B cell (primary cell): ENCODE results near the gene PAX3. TPM values are rescaled to one million over a fixed set of nuclear protein-coding genes. Genes with fewer than 3 reads are reported as not detected.

Experiments
- ATAC-seq: fragments of 200-7000 bp; cut with Tn5 transposase; one replicate; pipeline ENCODE4 v1.10.0; 2021; ENCODE audit warnings: low read depth, mild to moderate bottlenecking, moderate number of reproducible peaks, moderate library complexity
- CTCF ChIA-PET: fragments of 350-600 bp; sonication (Branson Sonifier 250); formaldehyde crosslinking; loops from one replicate; lab custom pipeline; 2021; ENCODE audit warnings: antibody characterized with exemption, inconsistent platforms; lab: Charles Lee
- POLR2A ChIA-PET: fragments of 350-600 bp; sonication (Branson Sonifier 250); formaldehyde crosslinking; loops from one replicate; lab custom pipeline; 2021; ENCODE audit warnings: antibody characterized with exemption; lab: Charles Lee
- DNase-seq: peaks from one replicate; pipeline ENCODE4 v3.0.0; 2013
- H2AFZ ChIP-seq: 2 replicates; pipeline ENCODE4 v1.6.1; 2012; ENCODE audit warnings: mild to moderate bottlenecking, low read depth, low read length; ENCODE audit not compliant: insufficient read depth, poor library complexity, severe bottlenecking
- H3K27ac ChIP-seq, 2 donors: 1 replicate in 1 of 2; 2 replicates in 1 of 2; pipeline ENCODE4 v1.5.1; 2012 to 2013; ENCODE audit warnings: low read length in 2 of 2, mild to moderate bottlenecking in 2 of 2, moderate library complexity in 1 of 2
- H3K27me3 ChIP-seq, 4 experiments: fragments of 200-600 bp in 1 of 4; sonication (generic) in 1 of 4; replicated peaks in 1 of 4; 1 replicate in 2 of 4; 2 replicates in 2 of 4; pipeline versions ENCODE4 v1.6.1 to v1.7.0; 2013 to 2016; ENCODE audit warnings: low read length in 3 of 4, mild to moderate bottlenecking in 2 of 4, mixed read lengths in 1 of 4, moderate library complexity in 1 of 4; ENCODE audit not compliant: insufficient read depth in 4 of 4, control insufficient read depth in 3 of 4; ENCODE audit errors: control extremely low read depth in 1 of 4
- H3K36me3 ChIP-seq, 2 experiments: replicated peaks in 1 of 2; 1 replicate in 1 of 2; 2 replicates in 1 of 2; pipeline versions ENCODE4 v1.6.1 to v1.7.1; 2013; ENCODE audit warnings: low read length in 1 of 2; ENCODE audit not compliant: insufficient read depth in 2 of 2, control insufficient read depth in 1 of 2; ENCODE audit errors: control extremely low read depth in 1 of 2, extremely low read depth in 1 of 2
- H3K4me1 ChIP-seq, 2 donors: fragments of 200-600 bp in 1 of 2; sonication (generic) in 1 of 2; 1 replicate in 1 of 2; 2 replicates in 1 of 2; pipeline versions ENCODE4 v1.5.1 to v1.6.1; 2013 to 2017; ENCODE audit warnings: low read length in 2 of 2; ENCODE audit not compliant: control insufficient read depth in 2 of 2, insufficient read depth in 2 of 2
- H3K4me2 ChIP-seq: replicated peaks from 2 replicates; pipeline ENCODE3; 2012; ENCODE audit warnings: mild to moderate bottlenecking, low read depth, low read length; ENCODE audit not compliant: poor library complexity, severe bottlenecking
- H3K4me3 ChIP-seq, 5 experiments: fragments of 200-600 bp in 1 of 5; sonication (generic) in 1 of 5; 1 replicate in 3 of 5; 2 replicates in 2 of 5; pipeline versions ENCODE4 v1.5.1 to v1.7.0; 2011 to 2016; ENCODE audit warnings: low read length in 4 of 5, mild to moderate bottlenecking in 4 of 5, low read depth in 2 of 5, control low read depth in 1 of 5, moderate library complexity in 1 of 5; ENCODE audit not compliant: insufficient read depth in 1 of 5; ENCODE audit errors: control extremely low read depth in 1 of 5, extremely low read depth in 1 of 5
- H3K79me2 ChIP-seq: fragments of 200-600 bp; sonication (generic); one replicate; pipeline ENCODE4 v1.6.0; 2016; ENCODE audit warnings: low read length; ENCODE audit not compliant: control insufficient read depth, insufficient read depth
- H3K9ac ChIP-seq: fragments of 200-600 bp; sonication (generic); 2 replicates; pipeline ENCODE4 v1.6.1; 2017; ENCODE audit warnings: mild to moderate bottlenecking, low read length, moderate library complexity
- H3K9me3 ChIP-seq, 3 donors: one replicate each; pipeline versions ENCODE4 v1.6.1 to v1.7.1; 2013; ENCODE audit warnings: low read length in 2 of 3; ENCODE audit not compliant: control insufficient read depth in 2 of 3, insufficient read depth in 1 of 3; ENCODE audit errors: control extremely low read depth in 1 of 3
- H4K20me1 ChIP-seq: 2 replicates; pipeline ENCODE4 v1.6.0; 2012; ENCODE audit warnings: mild to moderate bottlenecking, low read length; ENCODE audit not compliant: insufficient read depth, control insufficient read depth, poor library complexity, severe bottlenecking
- H3K27ac Mint-ChIP-seq: one replicate; pipeline ENCODE4 v1.8.0; 2021; ENCODE audit warnings: mixed read lengths
- H3K27me3 Mint-ChIP-seq: one replicate; pipeline ENCODE4 v1.8.0; 2021; ENCODE audit warnings: mixed read lengths
- H3K4me1 Mint-ChIP-seq: one replicate; pipeline ENCODE4 v1.8.0; 2021; ENCODE audit warnings: mixed read lengths
- H3K4me3 Mint-ChIP-seq: one replicate; pipeline ENCODE4 v1.8.0; 2021; ENCODE audit warnings: mixed read lengths
- H3K9me3 Mint-ChIP-seq: one replicate; pipeline ENCODE4 v1.8.0; 2022; ENCODE audit warnings: mixed read lengths; ENCODE audit not compliant: insufficient read depth
- EZH2 ChIP-seq: IDR thresholded peaks from 2 replicates; pipeline ENCODE4 v1.6.1; 2012; ENCODE audit warnings: borderline replicate concordance, low read depth, mild to moderate bottlenecking, moderate library complexity, low read length; ENCODE audit not compliant: insufficient read depth, poor library complexity, severe bottlenecking
- WGBS: methylation state at CpG from one replicate; pipeline ENCODE4 v1.1.5; 2013; ENCODE audit warnings: missing lambda C conversion rate; ENCODE audit not compliant: insufficient coverage; 5-methylcytosine and 5-hydroxymethylcytosine counted together
- intact Hi-C: fragments of 100-400 bp; cut with micrococcal nuclease; formaldehyde crosslinking; loops from one replicate; pipeline ENCODE4 v1.10.0; 2022
- polyA plus RNA-seq: library from polyadenylated mRNA; depleted of rRNA; stranded (reverse); fragments of >200 nt; gene quantifications from 2 replicates; pipeline ENCODE4 v1.2.3, GENCODE V29; 2012
- total RNA-seq, 2 donors: library from RNA; stranded (reverse); fragments of 120-200 nt in 1 of 2; gene quantifications; 1 replicate in 1 of 2; 2 replicates in 1 of 2; pipeline versions ENCODE4 v1.2.3 to v1.2.4, GENCODE V29; 2013 to 2022
- TF ChIP-seq, protein P1 (sequence below): fragments of 200-600 bp; IDR thresholded peaks from one replicate; pipeline ENCODE4 v1.8.0; 2022; ENCODE audit warnings: antibody characterized with exemption, mild to moderate bottlenecking

The PAX3 gene
- total and polyA plus RNA-seq, 2 donors (not counting 1 experiment from before 2014, with no cell fraction given), result not detected

DNA sequence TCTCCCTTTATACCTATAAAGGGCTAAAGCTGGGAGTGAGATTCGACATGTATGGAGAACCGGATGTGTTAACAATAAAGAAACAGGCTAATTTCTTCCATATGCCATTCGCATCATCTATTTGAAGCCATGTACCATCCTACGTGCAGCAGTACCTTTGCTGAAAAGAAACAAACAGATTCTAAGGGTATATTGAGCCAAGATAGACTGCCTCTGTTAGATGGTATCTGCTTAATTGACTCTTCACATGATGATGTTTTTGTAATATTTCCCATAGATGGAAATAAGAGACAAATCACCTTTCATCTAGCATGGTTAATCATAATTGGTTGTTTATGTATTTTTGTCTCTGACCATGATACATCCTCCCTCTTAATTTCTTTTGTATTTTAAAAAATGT lies 32.1 kb upstream of the PAX3 start:
- Histone ChIP-seq H2AFZ (no peak overlapping the region), H3K9me3 (peaks cover 0 to 14% (median 9%) of the 10 kb centered on the region in 3 donors), H3K9ac (no peak overlapping the region), H3K27ac (no peak overlapping the region), H4K20me1 (no peaks in the 10 kb centered on the region), H3K79me2 (no peaks in the 10 kb centered on the region), H3K27me3 (no peaks in the 10 kb centered on the region), H3K36me3 (no peaks in the 10 kb centered on the region), H3K4me3 (no peak overlapping the region), H3K4me2 (no peak overlapping the region), H3K4me1 (no peaks in the 10 kb centered on the region)
- WGBS, result no CpG with 5 or more reads among the region's 4 CpGs
- ATAC-seq (no peak), DNase-seq (no peak)
- H3K27me3 Mint-ChIP-seq, result peaks cover 8% of the 10 kb centered on the region
- H3K27ac Mint-ChIP-seq, result no peak overlapping the region
- no peak for TF ChIP-seq EZH2
- TF ChIP-seq, protein P1, sequence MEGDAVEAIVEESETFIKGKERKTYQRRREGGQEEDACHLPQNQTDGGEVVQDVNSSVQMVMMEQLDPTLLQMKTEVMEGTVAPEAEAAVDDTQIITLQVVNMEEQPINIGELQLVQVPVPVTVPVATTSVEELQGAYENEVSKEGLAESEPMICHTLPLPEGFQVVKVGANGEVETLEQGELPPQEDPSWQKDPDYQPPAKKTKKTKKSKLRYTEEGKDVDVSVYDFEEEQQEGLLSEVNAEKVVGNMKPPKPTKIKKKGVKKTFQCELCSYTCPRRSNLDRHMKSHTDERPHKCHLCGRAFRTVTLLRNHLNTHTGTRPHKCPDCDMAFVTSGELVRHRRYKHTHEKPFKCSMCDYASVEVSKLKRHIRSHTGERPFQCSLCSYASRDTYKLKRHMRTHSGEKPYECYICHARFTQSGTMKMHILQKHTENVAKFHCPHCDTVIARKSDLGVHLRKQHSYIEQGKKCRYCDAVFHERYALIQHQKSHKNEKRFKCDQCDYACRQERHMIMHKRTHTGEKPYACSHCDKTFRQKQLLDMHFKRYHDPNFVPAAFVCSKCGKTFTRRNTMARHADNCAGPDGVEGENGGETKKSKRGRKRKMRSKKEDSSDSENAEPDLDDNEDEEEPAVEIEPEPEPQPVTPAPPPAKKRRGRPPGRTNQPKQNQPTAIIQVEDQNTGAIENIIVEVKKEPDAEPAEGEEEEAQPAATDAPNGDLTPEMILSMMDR, result no peak
- no peak overlapping the region for H3K4me3 Mint-ChIP-seq
- intact Hi-C loops, result no loop called here
- CTCF ChIA-PET, result no interaction called here
- H3K9me3 Mint-ChIP-seq, result peaks cover 9% of the 10 kb centered on the region
- POLR2A ChIA-PET, result no interaction called here
- no peaks in the 10 kb centered on the region for H3K4me1 Mint-ChIP-seq

DNA sequence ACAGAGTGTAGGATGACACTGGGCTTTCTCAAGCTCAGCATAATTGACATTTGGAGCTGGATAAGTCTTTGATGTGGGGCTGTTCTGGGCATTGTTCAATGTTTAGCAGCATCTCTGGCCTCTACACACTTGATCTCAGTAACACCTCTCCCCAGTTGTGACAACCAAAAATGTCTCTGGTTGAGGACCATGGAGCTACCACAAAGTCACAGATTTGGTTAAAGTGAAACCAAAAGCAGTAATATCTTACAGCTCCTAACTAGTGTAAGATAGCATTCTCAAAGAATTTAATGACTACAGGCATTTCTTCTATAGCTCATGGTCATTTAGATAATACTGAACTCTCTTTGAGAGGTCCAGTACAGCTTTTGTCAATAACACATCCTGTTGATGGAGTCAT lies 23.4 kb upstream of the PAX3 start:
- Histone ChIP-seq H3K9me3 (peaks cover 0 to 8% (median 0%) of the 10 kb centered on the region in 3 donors), H2AFZ (no peak overlapping the region), H3K4me2 (no peak overlapping the region), H3K4me1 (peaks cover 12% of the 10 kb centered on the region in 2 donors), H3K36me3 (no peaks in the 10 kb centered on the region), H3K4me3 (no peak overlapping the region), H3K27ac (no peak overlapping the region), H3K27me3 (peaks cover 0 to 29% (median 15%) of the 10 kb centered on the region in 4 experiments), H3K79me2 (no peaks in the 10 kb centered on the region), H3K9ac (no peak overlapping the region), H4K20me1 (no peaks in the 10 kb centered on the region)
- peaks cover 36% of the 10 kb centered on the region for H3K27me3 Mint-ChIP-seq
- TF ChIP-seq EZH2, result no peak
- TF ChIP-seq, protein P1, result no peak
- CTCF ChIA-PET, result interaction anchor here (0.8 to 1.2 kb wide), 4 partner anchors 12 to 292 kb away, joined by 3 to 4 read pairs (median 3); no protein-coding TSS in a partner anchor
- H3K4me3 Mint-ChIP-seq, result no peak overlapping the region
- no peaks in the 10 kb centered on the region for H3K9me3 Mint-ChIP-seq
- intact Hi-C loops, result no loop called here
- H3K4me1 Mint-ChIP-seq, result peaks cover 15% of the 10 kb centered on the region
- H3K27ac Mint-ChIP-seq, result no peak overlapping the region
- DNase-seq (no peak), ATAC-seq (no peak)
- POLR2A ChIA-PET, result no interaction called here
